NCI-H187 treated with DMSO at 0.1 percent for 48 hours (cell line): ENCODE measurements around the gene C1S.
"Not testable (repeated sequence)": the region's sequence is repeated elsewhere in the genome, so short reads cannot be mapped to it uniquely, and the experiment has no call there.

ENCODE experiments used
- DNase-seq: peaks from one replicate; lab custom pipeline; 2025; lab: John Stamatoyannopoulos, UW

The C1S gene

GRCh38 chr12:7102582-7102981 is 42.1 kb downstream of the C1S start:
- no peak for DNase-seq

DNA sequence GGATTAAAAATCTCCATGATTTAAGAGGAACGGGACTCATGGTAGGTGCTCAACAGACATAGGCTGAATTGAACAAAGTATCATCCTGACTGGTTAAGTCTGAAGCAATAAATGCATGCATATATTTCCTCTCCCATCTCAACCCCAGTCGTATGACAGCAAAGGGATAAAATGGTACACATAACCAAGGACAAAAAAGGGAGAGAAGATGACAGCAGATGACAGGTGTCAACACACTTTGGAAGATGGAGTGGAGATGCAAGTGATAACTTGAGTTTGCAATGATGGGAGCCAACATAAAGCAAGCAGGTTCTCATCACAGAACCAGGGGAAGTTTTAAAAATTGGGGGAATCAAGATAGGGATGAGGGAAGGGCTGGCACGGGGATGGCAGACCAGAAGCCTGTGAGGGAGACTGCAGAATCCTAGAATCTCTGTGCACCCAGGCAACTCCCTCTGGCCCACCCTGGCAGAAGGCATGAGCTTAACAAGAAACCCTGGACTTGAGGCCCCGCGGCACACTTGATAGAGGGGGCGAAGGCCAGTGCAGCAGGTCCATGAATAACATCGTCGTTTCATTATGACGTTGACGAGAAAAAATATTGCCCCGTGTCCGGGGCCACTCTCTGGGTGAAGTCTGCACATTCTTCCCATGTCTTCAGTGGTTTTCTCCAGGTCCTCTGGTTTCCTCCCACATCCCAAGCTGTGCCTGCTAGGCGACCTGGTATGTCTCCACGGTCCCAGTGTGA is 43.5 kb downstream of the C1S start:
- no peak for DNase-seq

- DNase-seq = no peak
These were observed 45.6 kb downstream of the C1S start for GRCh38 chr12:7106082-7106481.

DNA sequence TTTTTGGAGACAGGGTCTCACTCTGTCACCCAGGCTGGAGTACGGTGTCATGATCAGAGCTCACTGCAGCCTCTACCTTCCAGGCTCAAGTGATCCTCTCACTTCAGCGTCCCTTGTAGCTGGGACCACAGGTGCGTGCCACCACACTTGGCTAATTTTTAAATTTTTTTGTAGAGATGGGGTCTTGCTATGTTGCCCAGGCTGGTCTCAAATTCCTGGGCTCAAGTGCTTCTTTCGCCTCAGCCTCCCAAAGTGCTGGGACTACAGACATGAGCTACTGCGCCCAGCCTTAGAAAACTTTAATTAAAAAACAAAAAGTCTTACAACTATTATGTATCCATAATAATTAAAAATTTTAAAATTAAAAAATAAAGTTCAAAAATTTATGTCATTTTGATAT is 46.7 kb downstream of the C1S start:
- not testable (repeated sequence) for DNase-seq

DNA sequence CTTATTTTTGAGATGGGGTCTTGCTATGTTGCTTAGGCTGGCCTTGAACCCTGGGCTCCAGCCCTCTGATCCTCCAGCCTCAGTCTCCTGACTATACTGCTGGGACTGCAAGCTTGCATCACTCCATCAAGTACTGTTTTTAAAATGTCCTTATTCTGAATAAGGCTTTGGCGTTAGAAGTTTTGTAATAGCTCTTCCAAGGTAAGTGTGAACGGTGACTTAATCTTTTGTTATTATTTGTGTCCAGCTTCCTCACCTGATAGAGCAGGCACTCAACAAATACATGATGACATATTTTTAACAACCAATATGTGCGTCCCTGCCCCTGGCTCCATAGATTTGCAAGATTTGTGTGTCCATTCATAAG is 47.1 kb downstream of the C1S start:
- DNase-seq = no peak

- DNase-seq = no peak
These were observed 47.7 kb downstream of the C1S start for GRCh38 chr12:7108003-7108795.

GRCh38 chr12:7108796-7109571 is 48.5 kb downstream of the C1S start, which contains the start of gene C1RL:
C1RL (minus strand) TSS chr12:7109214; CDS start chr12:7109180, 34 bp downstream.
- DNase-seq = peak; percentile 14

- no peak for DNase-seq
These were observed 49.0 kb downstream of the C1S start for GRCh38 chr12:7109572-7109920.

GRCh38 chr12:7110661-7111060 is 50.1 kb downstream of the C1S start:
- no peak for DNase-seq

DNA sequence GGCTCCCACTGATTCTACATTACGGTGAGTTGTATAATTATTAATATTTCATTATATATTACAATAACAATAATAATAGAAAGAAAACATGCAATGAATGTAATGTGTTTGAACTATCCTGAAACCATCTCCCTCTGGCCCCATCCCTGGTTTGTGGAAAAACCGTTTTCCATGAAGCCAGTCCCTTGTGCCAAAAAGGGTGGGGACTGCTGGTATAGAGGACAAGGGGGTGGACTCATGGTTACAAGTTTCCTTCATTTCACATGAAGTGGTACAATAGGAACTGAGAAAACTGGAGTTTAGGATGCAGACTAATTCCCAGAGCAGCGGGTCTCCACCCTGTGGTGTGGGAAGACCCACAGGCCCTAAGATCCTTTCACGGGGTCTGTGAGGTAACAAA is 51.5 kb downstream of the C1S start:
- DNase-seq = no peak

DNA sequence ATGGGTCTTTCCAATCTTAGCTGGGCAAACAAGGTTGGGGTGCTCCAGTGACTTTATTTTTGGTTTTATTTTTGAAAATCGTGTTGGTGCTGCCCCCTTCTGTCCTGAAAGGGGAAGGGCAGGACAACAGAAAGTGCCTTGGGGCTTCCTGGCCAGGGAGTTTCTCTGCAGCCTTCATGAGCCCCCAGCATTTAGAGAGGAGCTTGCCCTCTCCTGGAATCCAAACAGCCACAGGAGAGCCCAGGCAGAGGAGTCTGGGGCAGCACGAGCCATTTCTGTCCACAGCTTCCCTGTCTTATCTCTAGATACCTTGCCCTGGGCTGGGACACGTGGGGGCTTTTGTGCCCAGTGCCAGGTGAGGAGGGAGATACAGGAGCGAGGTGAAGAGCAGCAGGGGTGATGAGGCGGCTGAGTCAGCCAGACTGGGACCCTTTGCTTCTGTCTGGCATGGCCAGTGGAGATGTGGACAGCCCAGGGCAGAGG is 52.9 kb downstream of the C1S start:
- DNase-seq = no peak

GRCh38 chr12:7114008-7114407 is 53.5 kb downstream of the C1S start:
- DNase-seq = no peak

DNA sequence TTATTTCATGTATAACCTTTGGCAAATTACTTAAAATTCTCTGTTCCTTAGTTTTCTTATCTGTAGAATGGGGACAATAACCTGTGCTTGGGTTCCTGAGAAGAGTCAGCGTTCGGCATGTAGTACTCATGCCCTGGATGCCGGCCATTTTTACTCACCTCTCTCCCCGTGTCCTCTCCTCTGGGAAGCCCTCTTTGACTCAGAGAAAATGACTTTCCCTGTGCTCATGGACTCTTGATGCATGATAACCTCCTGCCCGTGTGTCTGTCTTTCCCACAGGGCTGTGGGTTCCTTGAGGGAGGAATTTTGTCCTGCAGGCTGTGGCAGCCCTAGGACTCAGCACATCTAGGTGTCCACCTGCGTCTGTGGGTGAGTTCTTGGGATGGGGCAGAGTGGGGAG is 54.3 kb downstream of the C1S start:
- DNase-seq = no peak

GRCh38 chr12:7116196-7116595 is 55.7 kb downstream of the C1S start:
- DNase-seq = no peak

GRCh38 chr12:7116916-7117315 is 56.4 kb downstream of the C1S start:
- DNase-seq = no peak

DNA sequence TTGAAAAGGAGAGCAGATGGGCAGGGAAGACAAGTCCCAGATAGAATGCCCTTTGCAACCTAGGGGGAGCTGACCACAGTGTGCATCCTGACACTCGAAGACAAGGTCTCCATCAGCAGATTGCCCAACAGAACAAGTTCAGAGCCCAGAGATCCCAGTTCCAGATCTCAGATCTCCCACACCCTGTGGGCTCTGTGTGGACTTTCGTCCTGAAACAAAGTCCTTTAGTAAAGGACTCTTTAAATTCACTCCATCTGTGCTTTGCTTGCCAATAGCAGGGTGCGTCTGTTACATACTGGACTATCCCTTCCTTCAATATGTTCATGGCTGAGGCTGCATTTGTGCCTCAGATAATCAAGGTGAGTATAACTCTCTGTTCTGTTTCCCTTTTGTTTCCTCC is 57.2 kb downstream of the C1S start:
- DNase-seq = no peak

DNA sequence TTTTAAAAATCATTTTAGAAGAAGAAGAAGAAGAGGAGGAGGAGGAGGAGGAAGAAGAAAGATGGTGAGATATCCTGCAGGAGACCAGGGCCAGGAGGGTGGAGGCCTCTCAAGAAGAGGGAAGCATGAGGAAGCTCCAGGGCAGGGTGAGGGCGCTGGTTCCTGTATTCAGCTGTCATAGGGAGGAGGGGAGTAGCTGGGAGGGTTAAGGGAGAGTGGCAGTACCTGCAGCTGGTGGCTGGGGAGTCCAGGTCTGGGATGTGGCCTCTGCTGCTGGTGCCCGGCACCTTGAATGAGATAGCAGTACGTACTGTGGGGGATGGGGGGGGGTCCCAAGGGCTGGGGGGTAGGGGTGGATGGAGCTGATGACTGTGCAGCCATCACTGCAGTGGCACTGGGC is 58.4 kb downstream of the C1S start:
- DNase-seq = no peak

- DNase-seq = no peak
These were observed 59.6 kb downstream of the C1S start for GRCh38 chr12:7120166-7120565.
